ENCODE results near the gene TCL1B.

DNA sequence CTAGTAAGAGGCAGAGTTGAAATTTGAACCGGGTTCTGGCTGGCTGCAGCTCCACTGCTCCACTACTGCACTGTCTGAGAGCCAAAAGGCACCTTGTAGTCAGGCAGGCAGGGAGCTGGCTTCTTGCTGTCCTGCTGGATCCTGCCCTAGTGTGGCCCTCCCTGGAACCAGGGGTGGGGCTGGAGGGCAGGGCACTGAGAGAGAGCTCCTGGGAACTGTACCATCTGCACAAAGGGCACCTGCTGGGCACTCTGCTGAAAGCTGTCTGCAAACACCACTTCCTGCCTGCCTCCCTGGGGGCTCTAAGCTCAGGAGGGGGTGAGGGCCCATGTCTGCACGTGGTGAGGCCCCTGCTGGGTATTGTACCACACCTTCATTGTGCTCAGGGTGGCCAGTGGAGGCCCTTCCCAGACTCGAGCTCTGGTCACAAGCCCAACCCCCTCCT lies 19.0 kb upstream of the TCL1B start:
- TF ChIP-seq ZNF501 (tag by site-specific recombination; IDR thresholded peaks at IDR 0.05) (no peak), ZNF837 (tag by site-specific recombination; IDR thresholded peaks at IDR 0.05) (no peak)
